HL-60 (cell line): ENCODE measurements around the gene TPO.

ENCODE experiments used
- DNase-seq, 2 experiments: peaks; one replicate each; pipeline ENCODE4 v3.0.0-alpha.2; 2010 to 2020; ENCODE audit warnings: low read depth in 1 of 2, low spot score in 1 of 2
- H3K27ac ChIP-seq: fragments of 250-450 bp; sonication (Bioruptor Pico); replicated peaks from 2 replicates; pipeline ENCODE4 v1.5.1; 2020; ENCODE audit warnings: mild to moderate bottlenecking, moderate library complexity
- H3K27me3 ChIP-seq: fragments of 250-450 bp; sonication (Bioruptor Pico); 2 replicates; pipeline ENCODE4 v1.5.1; 2021; ENCODE audit warnings: mild to moderate bottlenecking, moderate library complexity; ENCODE audit not compliant: insufficient read depth, poor library complexity, severe bottlenecking
- H3K4me3 ChIP-seq: replicated peaks from 2 replicates; pipeline ENCODE4 v1.5.1; 2011; ENCODE audit warnings: mild to moderate bottlenecking, control low read depth, low read length; ENCODE audit not compliant: insufficient read depth
- GABPA ChIP-seq: IDR thresholded peaks from 2 replicates; pipeline ENCODE4 v1.6.1; 2012; ENCODE audit warnings: low read depth
- POLR2AphosphoS5 ChIP-seq: IDR thresholded peaks from 2 replicates; pipeline ENCODE4 v1.6.1; 2012; ENCODE audit warnings: low read depth
- SPI1 ChIP-seq: IDR thresholded peaks from 2 replicates; pipeline ENCODE4 v1.6.1; 2012; ENCODE audit warnings: low read depth, mild to moderate bottlenecking, borderline replicate concordance
- TF ChIP-seq, protein P1 (sequence below): IDR thresholded peaks from 2 replicates; pipeline ENCODE4 v1.6.1; 2012; ENCODE audit warnings: low read depth; ENCODE audit not compliant: insufficient replicate concordance
- TF ChIP-seq, protein P2 (sequence below): IDR thresholded peaks from one replicate; pipeline ENCODE4 v1.5.1; 2011; ENCODE audit warnings: low read length, control low read depth, inconsistent platforms; ENCODE audit not compliant: insufficient read depth

Gene TPO

GRCh38 chr2:1550076-1550475 lies 136.8 kb downstream of the TPO start:
- no peak for DNase-seq
- TF ChIP-seq SPI1 (no peak), GABPA (no peak), POLR2AphosphoS5 (no peak)
- TF ChIP-seq, protein P1, sequence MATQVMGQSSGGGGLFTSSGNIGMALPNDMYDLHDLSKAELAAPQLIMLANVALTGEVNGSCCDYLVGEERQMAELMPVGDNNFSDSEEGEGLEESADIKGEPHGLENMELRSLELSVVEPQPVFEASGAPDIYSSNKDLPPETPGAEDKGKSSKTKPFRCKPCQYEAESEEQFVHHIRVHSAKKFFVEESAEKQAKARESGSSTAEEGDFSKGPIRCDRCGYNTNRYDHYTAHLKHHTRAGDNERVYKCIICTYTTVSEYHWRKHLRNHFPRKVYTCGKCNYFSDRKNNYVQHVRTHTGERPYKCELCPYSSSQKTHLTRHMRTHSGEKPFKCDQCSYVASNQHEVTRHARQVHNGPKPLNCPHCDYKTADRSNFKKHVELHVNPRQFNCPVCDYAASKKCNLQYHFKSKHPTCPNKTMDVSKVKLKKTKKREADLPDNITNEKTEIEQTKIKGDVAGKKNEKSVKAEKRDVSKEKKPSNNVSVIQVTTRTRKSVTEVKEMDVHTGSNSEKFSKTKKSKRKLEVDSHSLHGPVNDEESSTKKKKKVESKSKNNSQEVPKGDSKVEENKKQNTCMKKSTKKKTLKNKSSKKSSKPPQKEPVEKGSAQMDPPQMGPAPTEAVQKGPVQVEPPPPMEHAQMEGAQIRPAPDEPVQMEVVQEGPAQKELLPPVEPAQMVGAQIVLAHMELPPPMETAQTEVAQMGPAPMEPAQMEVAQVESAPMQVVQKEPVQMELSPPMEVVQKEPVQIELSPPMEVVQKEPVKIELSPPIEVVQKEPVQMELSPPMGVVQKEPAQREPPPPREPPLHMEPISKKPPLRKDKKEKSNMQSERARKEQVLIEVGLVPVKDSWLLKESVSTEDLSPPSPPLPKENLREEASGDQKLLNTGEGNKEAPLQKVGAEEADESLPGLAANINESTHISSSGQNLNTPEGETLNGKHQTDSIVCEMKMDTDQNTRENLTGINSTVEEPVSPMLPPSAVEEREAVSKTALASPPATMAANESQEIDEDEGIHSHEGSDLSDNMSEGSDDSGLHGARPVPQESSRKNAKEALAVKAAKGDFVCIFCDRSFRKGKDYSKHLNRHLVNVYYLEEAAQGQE = no peak
- TF ChIP-seq, protein P2, sequence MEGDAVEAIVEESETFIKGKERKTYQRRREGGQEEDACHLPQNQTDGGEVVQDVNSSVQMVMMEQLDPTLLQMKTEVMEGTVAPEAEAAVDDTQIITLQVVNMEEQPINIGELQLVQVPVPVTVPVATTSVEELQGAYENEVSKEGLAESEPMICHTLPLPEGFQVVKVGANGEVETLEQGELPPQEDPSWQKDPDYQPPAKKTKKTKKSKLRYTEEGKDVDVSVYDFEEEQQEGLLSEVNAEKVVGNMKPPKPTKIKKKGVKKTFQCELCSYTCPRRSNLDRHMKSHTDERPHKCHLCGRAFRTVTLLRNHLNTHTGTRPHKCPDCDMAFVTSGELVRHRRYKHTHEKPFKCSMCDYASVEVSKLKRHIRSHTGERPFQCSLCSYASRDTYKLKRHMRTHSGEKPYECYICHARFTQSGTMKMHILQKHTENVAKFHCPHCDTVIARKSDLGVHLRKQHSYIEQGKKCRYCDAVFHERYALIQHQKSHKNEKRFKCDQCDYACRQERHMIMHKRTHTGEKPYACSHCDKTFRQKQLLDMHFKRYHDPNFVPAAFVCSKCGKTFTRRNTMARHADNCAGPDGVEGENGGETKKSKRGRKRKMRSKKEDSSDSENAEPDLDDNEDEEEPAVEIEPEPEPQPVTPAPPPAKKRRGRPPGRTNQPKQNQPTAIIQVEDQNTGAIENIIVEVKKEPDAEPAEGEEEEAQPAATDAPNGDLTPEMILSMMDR = no peak
- no peak overlapping the region for H3K4me3 ChIP-seq
- H3K27ac ChIP-seq = no peak overlapping the region
- H3K27me3 ChIP-seq = no peaks in the 10 kb centered on the region

- Histone ChIP-seq H3K4me3 (no peak overlapping the region), H3K27me3 (no peaks in the 10 kb centered on the region), H3K27ac (no peak overlapping the region)
- TF ChIP-seq, protein P2 = peak; percentile 75
- no peak for TF ChIP-seq POLR2AphosphoS5
- DNase-seq = peak in 1 of 2 experiments; percentile 24
Measured at GRCh38 chr2:1550658-1551316, 137.5 kb downstream of the TPO start.

DNA sequence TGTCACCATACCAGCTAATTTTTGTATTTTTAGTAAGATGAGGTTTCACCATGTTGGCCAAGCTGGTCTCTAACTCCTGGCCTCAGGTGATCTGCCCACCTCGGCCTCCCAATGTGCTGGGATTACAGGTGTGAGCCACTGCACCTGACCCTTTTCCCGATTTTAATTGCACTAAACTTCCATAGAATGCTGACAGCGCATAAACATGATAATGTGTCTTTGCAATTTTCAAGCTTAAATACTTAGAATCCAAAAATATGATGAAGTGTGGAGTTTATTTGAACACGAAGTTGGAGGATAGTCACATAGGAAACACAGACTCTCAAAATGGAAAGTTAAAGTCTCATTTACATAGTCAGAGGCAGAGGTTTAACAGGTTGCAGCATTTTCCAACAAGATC lies 138.6 kb downstream of the TPO start:
- no peak overlapping the region for H3K4me3 ChIP-seq
- no peak for DNase-seq
- TF ChIP-seq GABPA (no peak), SPI1 (no peak)
- H3K27me3 ChIP-seq = no peaks in the 10 kb centered on the region
- no peak overlapping the region for H3K27ac ChIP-seq

DNA sequence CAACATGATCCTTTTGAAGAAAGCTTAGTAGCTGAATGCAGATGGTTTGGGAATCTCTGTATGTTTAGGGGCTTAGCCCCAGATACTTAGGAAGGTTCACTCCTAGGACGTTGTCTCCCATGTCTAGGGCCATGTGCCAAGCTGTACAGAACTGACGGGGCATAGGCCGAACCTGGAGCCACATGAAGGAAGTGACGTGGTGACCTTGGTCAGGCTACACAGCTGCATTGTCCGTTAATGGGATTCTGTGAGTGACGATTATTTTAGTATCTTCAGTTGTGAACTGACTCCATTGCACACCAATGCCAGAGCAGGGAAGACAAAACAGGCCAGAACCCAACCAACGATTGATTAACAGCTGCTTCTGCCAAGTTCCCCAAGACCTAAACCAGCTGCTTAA lies 139.3 kb downstream of the TPO start:
- H3K27ac ChIP-seq = no peak overlapping the region
- H3K4me3 ChIP-seq = no peak overlapping the region
- DNase-seq = no peak
- H3K27me3 ChIP-seq = no peaks in the 10 kb centered on the region
- TF ChIP-seq POLR2AphosphoS5 = no peak
- TF ChIP-seq GABPA = no peak
- TF ChIP-seq, protein P1 = no peak
- TF ChIP-seq, protein P2 = no peak
- no peak for TF ChIP-seq SPI1
